ENCODE data around the gene CDH13. TPM values are rescaled to one million over a fixed set of nuclear protein-coding genes. Genes with fewer than 3 reads are reported as not detected.
A peak's percentile ranks its signal among the peaks of the same experiment; 100 is the strongest.

CDH13 gene
- total RNA-seq, 4 donors from 2014 or later, result 5.8 to 36.7 (median 20.4) TPM

- Histone ChIP-seq H3K4me3 (no peak overlapping the region), H3K4me1 (peaks cover 7% of the 10 kb centered on the region in 2 donors), H3K36me3 (no peaks in the 10 kb centered on the region), H3K27me3 (no peaks in the 10 kb centered on the region), H3K9me3 (no peaks in the 10 kb centered on the region), H3K27ac (no peak overlapping the region)
- TF ChIP-seq CTCF (IDR thresholded peaks at IDR 0.05 in 4 of 5, conservative IDR thresholded peaks at IDR 0.05 in 1 of 5), result no peak
- TF ChIP-seq POLR2A (IDR thresholded peaks at IDR 0.05), result no peak
- in situ Hi-C loops (cut with MboI; ENCODE audit: low sequenced_read_pairs in 4 of 4), result no loop called here
- no peak for DNase-seq
- ATAC-seq, result no peak
- intact Hi-C loops (cut with DNase I; ENCODE audit: low total_unique reads), result no loop called here
Observed at GRCh38 chr16:83054283-83054682, 427.5 kb downstream of the CDH13 start.

- H3K4me1 ChIP-seq, result peaks cover 10 to 12% of the 10 kb centered on the region in 2 donors
- H3K4me3 ChIP-seq, result no peak overlapping the region
- H3K9me3 ChIP-seq, result no peaks in the 10 kb centered on the region
- no peak for DNase-seq
- ATAC-seq, result no peak
- no peaks in the 10 kb centered on the region for H3K27me3 ChIP-seq
- no peaks in the 10 kb centered on the region for H3K36me3 ChIP-seq
- in situ Hi-C loops (cut with MboI; ENCODE audit: low sequenced_read_pairs in 4 of 4), result no loop called here
- TF ChIP-seq CTCF (IDR thresholded peaks at IDR 0.05 in 4 of 5, conservative IDR thresholded peaks at IDR 0.05 in 1 of 5) (no peak), POLR2A (IDR thresholded peaks at IDR 0.05) (no peak)
- H3K27ac ChIP-seq, result no peak overlapping the region
- intact Hi-C loops (cut with DNase I; ENCODE audit: low total_unique reads), result no loop called here
Observed at GRCh38 chr16:83058376-83058775, 431.6 kb downstream of the CDH13 start.

- ATAC-seq, result peak; percentile 70 to 91
- DNase-seq, result peak; percentile 17 to 22
- in situ Hi-C loops (cut with MboI; ENCODE audit: low sequenced_read_pairs in 4 of 4) (no loop called here), intact Hi-C loops (cut with DNase I; ENCODE audit: low total_unique reads) (no loop called here)
- H3K27ac ChIP-seq, result no peak overlapping the region
- no peaks in the 10 kb centered on the region for H3K27me3 ChIP-seq
- TF ChIP-seq POLR2A (IDR thresholded peaks at IDR 0.05), result no peak
- TF ChIP-seq CTCF (IDR thresholded peaks at IDR 0.05 in 4 of 5, conservative IDR thresholded peaks at IDR 0.05 in 1 of 5), result no peak
- H3K4me1 ChIP-seq, result peaks cover 19% of the 10 kb centered on the region in 2 donors
- no peaks in the 10 kb centered on the region for H3K36me3 ChIP-seq
- no peaks in the 10 kb centered on the region for H3K9me3 ChIP-seq
- H3K4me3 ChIP-seq, result no peak overlapping the region
Observed at GRCh38 chr16:83059237-83059636, 432.5 kb downstream of the CDH13 start.

- Histone ChIP-seq H3K9me3 (no peaks in the 10 kb centered on the region), H3K36me3 (no peaks in the 10 kb centered on the region), H3K27me3 (no peaks in the 10 kb centered on the region), H3K4me3 (no peak overlapping the region), H3K4me1 (peaks cover 11% of the 10 kb centered on the region in 2 donors), H3K27ac (no peak overlapping the region)
- DNase-seq, result no peak
- intact Hi-C loops (cut with DNase I; ENCODE audit: low total_unique reads), result loop anchor here (10.0 kb wide), 1 partner anchor 331 kb away; no protein-coding TSS in a partner anchor
- no peak for TF ChIP-seq CTCF (IDR thresholded peaks at IDR 0.05 in 4 of 5, conservative IDR thresholded peaks at IDR 0.05 in 1 of 5)
- no peak for TF ChIP-seq POLR2A (IDR thresholded peaks at IDR 0.05)
- in situ Hi-C loops (cut with MboI; ENCODE audit: low sequenced_read_pairs in 4 of 4), result no loop called here
- ATAC-seq, result no peak
Observed at GRCh38 chr16:83066011-83066410, 439.2 kb downstream of the CDH13 start.

GRCh38 chr16:83066881-83067280, 440.1 kb downstream of the CDH13 start:
- Histone ChIP-seq H3K27ac (no peak overlapping the region), H3K36me3 (no peaks in the 10 kb centered on the region), H3K4me1 (peaks cover 11% of the 10 kb centered on the region in 2 donors), H3K27me3 (no peaks in the 10 kb centered on the region), H3K9me3 (no peaks in the 10 kb centered on the region), H3K4me3 (no peak overlapping the region)
- TF ChIP-seq POLR2A (IDR thresholded peaks at IDR 0.05) (no peak), CTCF (IDR thresholded peaks at IDR 0.05 in 4 of 5, conservative IDR thresholded peaks at IDR 0.05 in 1 of 5) (no peak)
- no peak for DNase-seq
- in situ Hi-C loops (cut with MboI; ENCODE audit: low sequenced_read_pairs in 4 of 4), result no loop called here
- ATAC-seq, result no peak
- intact Hi-C loops (cut with DNase I; ENCODE audit: low total_unique reads), result loop anchor here (10.0 kb wide), 1 partner anchor 332 kb away; no protein-coding TSS in a partner anchor
